Activated T-cell treated with anti-CD3 and anti-CD28 coated beads for 1 hour (primary cell): ENCODE results near the gene AGBL1.

Experiments used
- DNase-seq: peaks from one replicate; pipeline ENCODE4 v3.0.0-alpha.2; 2020; ENCODE audit warnings: low read depth

The AGBL1 gene

DNA sequence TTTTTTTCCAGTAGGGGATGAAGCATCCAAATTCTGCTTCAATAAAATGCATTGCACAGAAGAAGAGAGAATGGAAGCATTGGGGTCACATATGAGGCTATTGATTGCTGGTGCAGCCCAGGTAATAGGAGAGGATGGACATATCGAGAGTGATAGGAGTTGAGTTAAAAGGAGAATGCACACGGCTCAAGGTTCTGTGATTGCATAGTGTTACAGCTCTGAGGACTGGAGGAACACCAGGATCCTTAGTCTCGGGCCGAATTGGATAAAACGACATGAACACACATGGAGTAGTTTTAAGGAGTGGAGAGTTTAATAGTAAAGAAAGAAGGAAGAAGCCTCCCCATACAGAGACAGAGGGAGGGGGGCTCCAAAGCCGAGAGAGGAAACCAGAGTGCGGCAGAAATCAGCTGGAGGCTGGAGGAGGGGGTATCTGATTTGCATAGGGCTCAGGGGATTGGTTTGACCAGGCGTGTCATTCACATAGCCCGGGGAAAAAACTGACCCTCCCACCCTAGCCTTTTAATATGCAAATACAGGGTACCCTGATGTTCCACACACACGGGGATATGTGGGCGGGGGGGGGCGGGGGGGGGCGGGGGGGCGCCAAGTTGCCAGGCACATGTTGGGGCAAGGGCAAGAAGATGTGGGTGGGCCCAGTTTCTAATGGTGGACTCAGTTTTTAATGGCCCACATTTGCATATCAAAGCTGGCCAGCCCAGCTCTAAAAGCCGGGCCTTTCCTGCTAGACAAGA, 156.9 kb downstream of the AGBL1 start:
- no peak for DNase-seq

GRCh38 chr15:86237111-86237500, 157.4 kb downstream of the AGBL1 start:
- no peak for DNase-seq

- DNase-seq: no peak
Observed at GRCh38 chr15:86247249-86247955, 167.7 kb downstream of the AGBL1 start.

- no peak for DNase-seq
Observed at GRCh38 chr15:86255247-86255646, 175.6 kb downstream of the AGBL1 start.

DNA sequence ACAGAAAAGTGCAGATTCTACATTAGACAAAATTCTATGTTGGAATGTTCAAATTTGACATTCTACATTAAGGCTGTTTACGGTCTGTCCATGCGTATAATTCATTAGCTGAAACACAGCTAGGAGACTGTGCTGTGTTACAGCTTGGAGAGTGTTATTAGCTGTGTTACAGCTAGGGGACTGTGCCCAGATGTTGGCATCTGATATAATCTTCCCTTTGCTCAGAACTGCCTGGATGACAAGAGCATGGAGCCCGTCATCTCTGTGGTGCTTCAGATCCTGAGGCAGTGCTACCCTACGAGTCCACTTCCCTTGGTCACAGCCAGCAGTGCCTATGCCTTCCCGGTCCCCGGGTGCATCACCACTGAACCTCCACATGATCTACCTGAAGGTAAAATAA, 177.0 kb downstream of the AGBL1 start:
- DNase-seq: no peak

DNA sequence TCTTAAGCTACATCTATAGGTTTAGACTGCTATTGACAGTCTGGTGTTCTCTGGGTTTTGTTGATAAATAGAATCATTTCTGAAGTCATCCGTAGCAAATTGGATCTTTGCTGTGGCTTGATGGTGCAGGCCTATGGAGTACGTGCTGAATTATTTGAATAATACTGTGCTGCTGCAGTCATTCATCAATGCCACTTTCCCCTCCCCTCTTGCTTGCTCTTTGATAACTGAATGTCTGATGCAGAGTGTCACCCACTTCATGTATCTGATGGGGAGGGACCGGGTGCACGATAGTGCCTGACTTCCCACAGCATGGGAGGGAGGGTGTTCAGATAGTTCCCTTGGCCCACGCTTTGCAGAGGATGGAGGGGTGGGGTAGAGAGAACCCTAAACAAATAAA, 179.9 kb downstream of the AGBL1 start:
- no peak for DNase-seq

DNA sequence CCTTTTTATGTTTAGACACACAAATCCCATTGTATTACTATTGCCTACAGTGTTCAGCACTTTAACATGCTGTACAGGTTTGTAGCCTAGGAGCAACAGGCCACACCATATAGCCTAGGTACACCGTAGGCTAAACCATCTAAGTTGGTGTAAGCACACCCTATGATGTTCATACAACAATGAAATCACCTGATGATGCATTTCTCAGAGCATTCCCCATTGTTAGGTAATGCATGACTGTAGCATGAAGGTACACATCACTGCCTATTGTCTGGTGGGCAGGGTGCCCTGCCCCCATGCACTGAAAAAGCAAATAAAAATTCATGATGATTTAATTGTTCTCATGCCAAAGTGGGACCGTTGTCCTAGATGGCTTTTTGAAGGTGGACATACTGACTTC, 183.6 kb downstream of the AGBL1 start:
- DNase-seq: no peak

DNA sequence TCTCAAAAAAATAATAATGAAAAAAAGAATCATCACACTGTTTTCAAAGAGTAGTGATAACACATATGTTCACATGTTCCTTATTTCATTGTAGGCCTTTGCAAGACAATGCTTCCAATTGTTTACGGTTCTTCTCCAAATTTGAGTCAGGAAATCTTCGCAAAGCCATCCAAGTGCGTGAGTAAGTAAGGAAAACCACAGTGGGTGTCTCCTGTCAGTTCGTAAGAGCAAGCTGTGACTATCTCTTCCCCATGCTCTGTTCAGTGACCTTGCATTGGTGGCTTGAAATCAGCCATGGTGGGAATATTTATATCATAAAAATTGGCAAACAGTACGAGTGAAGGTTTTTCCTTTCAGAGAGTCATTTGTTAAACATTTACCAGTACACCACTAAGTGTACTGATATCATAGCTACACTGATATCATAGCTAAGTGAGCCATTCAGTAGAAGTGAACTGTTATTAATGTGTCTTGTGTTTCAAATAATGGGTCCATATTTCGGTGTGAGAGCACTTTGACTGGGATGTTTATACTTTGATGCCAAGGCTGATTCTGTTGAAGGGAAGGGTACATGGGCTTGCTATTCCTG, 187.3 kb downstream of the AGBL1 start:
- DNase-seq: no peak

DNA sequence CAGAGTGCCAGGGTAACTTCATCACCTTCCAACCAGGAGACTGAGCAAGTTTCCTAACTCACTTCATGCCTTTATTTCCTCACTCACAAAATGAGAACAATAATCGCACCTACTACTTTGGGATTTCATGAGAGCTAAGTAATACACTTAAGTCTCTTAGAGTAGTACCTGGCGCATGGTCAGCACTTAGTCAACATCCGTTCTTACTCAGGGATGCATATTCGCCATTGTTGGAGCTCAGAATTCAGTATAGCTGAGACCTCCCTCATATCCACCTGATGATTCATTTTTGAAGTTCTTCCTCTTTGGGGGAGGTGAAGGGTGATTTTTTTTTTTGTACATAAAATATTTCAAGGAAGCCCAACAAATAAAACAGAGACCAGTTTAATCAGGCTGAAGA, 188.2 kb downstream of the AGBL1 start:
- no peak for DNase-seq

- DNase-seq: no peak
Observed at GRCh38 chr15:86268558-86268957, 188.9 kb downstream of the AGBL1 start.

DNA sequence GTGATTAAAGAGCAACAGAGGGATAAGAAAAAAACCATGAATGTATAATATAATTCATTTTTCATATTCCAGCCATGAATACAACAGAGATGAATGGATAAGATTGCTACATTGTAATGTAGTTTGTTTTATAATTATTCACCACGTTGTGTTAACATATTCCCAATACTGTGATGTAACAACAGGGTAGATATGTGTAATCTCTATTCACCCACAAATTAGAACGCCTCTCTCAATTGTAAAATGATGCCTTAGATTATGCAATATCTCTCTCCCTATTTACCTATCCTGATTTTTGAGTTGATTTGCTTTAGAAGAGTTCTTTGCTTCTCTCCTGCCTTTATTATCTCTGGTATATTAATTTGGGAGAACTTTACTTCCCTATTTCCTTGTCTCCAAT, 193.6 kb downstream of the AGBL1 start:
- no peak for DNase-seq

GRCh38 chr15:86275361-86275760, 195.7 kb downstream of the AGBL1 start:
- no peak for DNase-seq

- no peak for DNase-seq
Observed at GRCh38 chr15:86278586-86278985, 198.9 kb downstream of the AGBL1 start.

- DNase-seq: no peak
Observed at GRCh38 chr15:86284635-86285034, 205.0 kb downstream of the AGBL1 start.

DNA sequence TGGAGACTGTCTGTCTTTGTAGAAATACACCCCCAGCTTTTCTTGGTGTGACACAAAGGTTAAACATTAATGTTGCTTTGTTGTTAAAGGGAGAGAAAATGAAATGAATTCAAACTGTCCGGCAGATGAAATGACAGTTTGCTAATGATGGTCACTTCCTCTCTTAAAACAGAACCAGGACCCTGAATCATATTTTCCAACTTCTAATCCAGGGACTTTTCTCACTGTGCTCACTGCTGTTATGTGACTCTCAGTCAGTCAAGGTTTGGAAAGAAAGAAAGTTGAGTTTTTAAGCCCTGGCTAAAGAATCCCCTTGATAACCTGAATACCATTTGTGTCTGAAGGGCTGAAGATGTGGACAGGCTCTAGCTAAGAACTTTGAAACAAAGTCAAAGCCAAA, 215.8 kb downstream of the AGBL1 start:
- no peak for DNase-seq

DNA sequence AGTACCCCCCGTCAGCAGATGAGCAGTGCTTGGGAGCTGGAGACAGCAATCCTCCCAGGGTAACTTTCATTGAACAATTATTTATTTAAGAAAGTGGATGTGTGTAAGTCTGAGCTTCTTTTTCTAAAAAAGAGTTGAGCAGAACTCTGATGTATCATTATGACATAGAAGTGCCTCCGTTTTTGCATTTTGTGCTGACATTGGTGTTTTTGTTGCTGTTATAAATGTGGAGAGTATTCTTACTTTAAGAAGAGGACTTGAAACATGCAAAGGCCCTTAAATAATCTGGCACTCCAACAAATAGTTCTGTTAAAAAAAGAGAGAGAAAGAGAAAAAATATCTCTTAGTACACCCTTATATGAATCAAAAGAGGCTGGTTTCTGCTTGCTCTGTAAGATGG, 217.1 kb downstream of the AGBL1 start:
- DNase-seq: no peak

DNA sequence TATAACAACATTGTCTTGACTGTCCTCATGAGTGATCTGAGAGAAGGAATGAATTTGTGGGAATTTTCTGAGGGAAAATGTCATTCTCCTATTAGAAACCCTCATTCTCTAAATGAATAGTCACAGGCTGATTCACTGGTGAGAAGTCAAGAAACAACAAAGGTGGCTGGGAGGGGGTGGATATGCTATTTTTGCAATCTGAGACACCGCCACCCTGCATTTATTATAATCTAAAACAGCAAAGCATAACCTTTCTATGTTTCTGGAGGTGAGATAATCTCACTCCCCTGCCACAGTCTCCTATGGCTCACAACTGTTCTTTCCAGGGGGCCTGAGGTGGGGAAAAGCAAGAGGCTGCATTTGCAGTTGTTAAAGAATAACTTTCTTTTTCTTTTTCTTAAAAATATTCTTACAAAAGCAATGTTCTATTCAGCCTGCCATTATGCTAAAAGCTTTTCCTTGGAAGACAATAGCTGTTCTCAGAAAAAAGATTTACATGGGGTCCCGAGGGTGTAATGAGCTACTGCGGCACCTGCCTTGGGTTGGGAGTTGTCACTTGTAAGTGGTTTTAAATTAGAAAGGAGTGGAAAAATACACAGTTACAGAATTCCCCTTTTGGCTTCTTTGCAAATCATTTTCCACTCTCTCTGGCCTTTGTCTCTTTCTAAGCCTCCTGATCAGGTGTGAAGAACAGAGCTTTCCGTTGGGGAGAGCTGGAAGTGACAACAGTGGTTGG, 220.9 kb downstream of the AGBL1 start:
- no peak for DNase-seq

DNA sequence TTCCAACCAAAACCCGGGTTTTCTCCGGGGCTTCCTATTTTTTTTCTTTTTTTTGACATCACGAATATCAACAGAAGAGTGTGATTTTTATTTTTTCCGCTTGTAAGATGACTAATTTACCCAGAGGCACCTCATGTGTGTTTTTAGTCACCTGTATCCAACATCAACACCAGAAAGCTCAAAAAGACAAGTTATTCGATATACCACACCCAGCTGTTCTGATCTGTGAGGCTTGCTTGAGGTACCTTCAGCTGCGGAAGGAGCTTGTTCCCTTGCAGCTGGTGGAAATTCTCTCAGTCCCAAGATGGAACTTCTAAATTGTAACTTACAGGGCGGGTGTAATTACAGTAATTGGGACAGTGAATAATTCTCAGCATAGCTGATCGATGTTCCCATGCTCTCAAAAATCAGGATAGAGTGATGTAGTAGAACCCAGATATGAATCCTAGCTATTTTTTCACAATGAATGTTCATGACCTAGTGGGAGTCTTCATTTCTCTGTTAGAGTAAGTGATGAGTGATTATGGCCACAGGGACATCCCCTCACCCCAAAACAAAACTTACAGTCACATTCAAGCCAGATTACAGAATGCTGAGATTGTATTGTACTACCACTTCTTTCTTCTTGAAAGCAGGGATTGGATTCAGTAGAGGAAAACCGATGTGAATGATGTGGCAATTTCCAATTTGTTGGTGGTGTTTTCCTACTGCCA, 232.1 kb downstream of the AGBL1 start:
- no peak for DNase-seq

DNA sequence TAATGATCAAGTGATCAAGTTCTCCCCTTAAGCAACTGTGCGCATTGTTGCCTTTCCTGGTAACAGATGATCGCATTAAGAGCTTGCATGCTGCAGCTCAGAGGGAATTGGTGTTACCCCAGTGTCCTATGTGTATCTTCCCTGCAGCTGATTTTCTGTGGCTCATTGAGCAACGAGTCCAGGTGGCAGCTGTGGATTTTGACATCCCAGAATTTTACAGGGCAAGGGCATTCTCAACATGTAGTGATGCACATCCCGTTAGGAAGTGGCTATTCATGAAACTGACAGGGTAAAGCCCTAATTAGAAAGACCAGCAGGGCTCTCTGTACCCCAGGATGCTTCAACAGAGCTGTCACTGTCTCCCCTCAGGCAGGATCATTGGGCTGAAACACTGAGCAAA, 232.8 kb downstream of the AGBL1 start:
- DNase-seq: no peak

- no peak for DNase-seq
Observed at GRCh38 chr15:86316216-86316615, 236.5 kb downstream of the AGBL1 start.

DNA sequence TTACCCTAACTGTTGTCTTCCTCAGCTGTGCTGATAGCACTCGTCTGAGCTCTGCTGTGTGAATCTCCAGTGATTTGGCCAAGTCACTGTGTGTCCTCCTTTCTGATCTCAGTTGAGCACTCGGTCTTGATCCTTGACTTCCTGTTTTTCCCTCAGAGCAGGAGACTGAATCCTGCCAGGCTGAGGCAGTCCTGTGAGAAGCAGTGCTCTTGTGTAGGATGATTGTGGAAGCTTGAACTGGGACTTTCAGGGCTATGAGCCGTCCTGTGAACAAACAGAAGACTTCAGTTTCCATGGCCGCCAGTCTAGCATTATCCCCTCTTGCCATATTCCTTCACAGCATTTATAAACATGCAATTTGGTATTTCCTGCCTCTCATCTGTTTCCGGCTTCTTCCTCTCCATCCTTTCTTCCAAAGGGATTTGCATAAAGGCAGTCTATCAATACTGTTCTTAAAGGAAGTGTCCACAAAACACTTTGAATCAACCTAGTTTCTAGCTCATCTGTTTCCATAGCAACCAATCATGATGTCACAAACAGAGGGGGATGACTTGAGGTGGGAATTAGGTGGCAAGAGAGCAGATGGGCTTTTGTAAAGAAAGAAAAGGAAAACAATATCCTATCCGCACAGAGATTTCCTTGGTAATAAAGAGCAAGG, 237.2 kb downstream of the AGBL1 start:
- DNase-seq: no peak

DNA sequence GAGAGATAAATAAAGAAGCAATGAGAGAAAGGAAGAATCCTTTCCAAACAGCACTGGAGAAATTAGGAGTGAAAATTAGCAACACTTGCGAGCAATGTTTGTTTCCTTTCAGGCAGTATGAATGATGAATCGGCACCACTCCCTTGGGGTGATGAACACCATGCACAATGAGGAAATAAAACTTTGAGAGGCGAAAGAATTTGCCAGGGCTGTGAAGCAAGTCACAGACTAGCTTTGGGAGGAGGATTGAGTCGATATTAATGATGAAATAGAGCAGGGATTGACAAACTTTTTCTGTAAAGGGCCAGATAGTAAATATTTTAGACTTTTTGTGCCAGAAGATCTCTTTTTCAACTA, 237.7 kb downstream of the AGBL1 start:
- no peak for DNase-seq
